GM21447 (cell line): ENCODE results near the gene MGA.

Experiments used
- ATAC-seq: cut with Tn5 transposase; IDR thresholded peaks from one replicate; pipeline ENCODE4 v1.9.1; 2021; ENCODE audit not compliant: unreplicated experiment

MGA gene

GRCh38 chr15:41660235-41661077 lies at the start of gene MGA:
Gene MGA, plus strand, starts transcription at chr15:41660405.
- peak; percentile 67 for ATAC-seq

GRCh38 chr15:41620536-41621199 lies 39.5 kb upstream of the MGA start:
- no peak for ATAC-seq

- no peak for ATAC-seq
These were observed 38.7 kb upstream of the MGA start for GRCh38 chr15:41621200-41622193.

GRCh38 chr15:41622901-41623300 lies 37.3 kb upstream of the MGA start:
- no peak for ATAC-seq

GRCh38 chr15:41627203-41627602 lies 33.0 kb upstream of the MGA start:
- no peak for ATAC-seq

GRCh38 chr15:41629463-41629862 lies 30.7 kb upstream of the MGA start:
- ATAC-seq, result no peak

GRCh38 chr15:41629883-41630282 lies 30.3 kb upstream of the MGA start:
- no peak for ATAC-seq

GRCh38 chr15:41630616-41631217 lies 29.5 kb upstream of the MGA start:
- no peak for ATAC-seq

- no peak for ATAC-seq
These were observed 28.2 kb upstream of the MGA start for GRCh38 chr15:41631880-41632470.

GRCh38 chr15:41633609-41634008 lies 26.6 kb upstream of the MGA start:
- ATAC-seq, result no peak

GRCh38 chr15:41634072-41634626 lies 26.1 kb upstream of the MGA start:
- no peak for ATAC-seq

GRCh38 chr15:41637086-41637485 lies 23.1 kb upstream of the MGA start:
- ATAC-seq, result no peak

GRCh38 chr15:41640985-41641384 lies 19.2 kb upstream of the MGA start:
- ATAC-seq, result no peak

- ATAC-seq, result no peak
These were observed 12.9 kb upstream of the MGA start for GRCh38 chr15:41647262-41647661.

- no peak for ATAC-seq
These were observed 12.1 kb upstream of the MGA start for GRCh38 chr15:41648097-41648496.

- ATAC-seq, result no peak
These were observed 11.4 kb upstream of the MGA start for GRCh38 chr15:41648770-41649169.

GRCh38 chr15:41650806-41651205 lies 9.4 kb upstream of the MGA start:
- no peak for ATAC-seq

- ATAC-seq, result no peak
These were observed 8.8 kb upstream of the MGA start for GRCh38 chr15:41651373-41651772.

- no peak for ATAC-seq
These were observed 6.4 kb upstream of the MGA start for GRCh38 chr15:41653760-41654159.

- no peak for ATAC-seq
These were observed 4.5 kb upstream of the MGA start for GRCh38 chr15:41655716-41656115.
